Vagina (tissue), 2 donors: Measurements from ENCODE around the gene SCAMP4. TPM values are rescaled to one million over a fixed set of nuclear protein-coding genes. Genes with fewer than 3 reads are reported as not detected.

Source experiments
- DNase-seq, 2 donors: peaks; one replicate each; pipeline ENCODE4 v3.0.0-alpha.2; 2017; ENCODE audit errors: extremely low spot score in 2 of 2
- H3K27ac ChIP-seq: fragments of 200-600 bp; sonication (generic); one replicate; pipeline ENCODE4 v1.5.1; 2019
- H3K27me3 ChIP-seq: fragments of 200-600 bp; sonication (generic); one replicate; pipeline ENCODE4 v1.5.1; 2019
- H3K36me3 ChIP-seq, 2 donors: fragments of 200-600 bp; sonication (generic); one replicate each; pipeline ENCODE4 v1.5.1; 2017 to 2019
- H3K4me1 ChIP-seq: fragments of 200-600 bp; sonication (generic); one replicate; pipeline ENCODE4 v1.5.1; 2019
- H3K4me3 ChIP-seq, 2 donors: fragments of 200-600 bp; sonication (generic); 1 replicate in 1 of 2; 2 replicates in 1 of 2; pipeline ENCODE4 v1.5.1; 2016 to 2019
- H3K9me3 ChIP-seq: fragments of 200-600 bp; sonication (generic); one replicate; pipeline ENCODE4 v1.5.1; 2019
- POLR2A ChIP-seq, 2 donors: fragments of 450-650 bp; IDR thresholded peaks; one replicate each; pipeline ENCODE4 v1.6.1; 2017; ENCODE audit warnings: antibody characterized with exemption in 2 of 2, mild to moderate bottlenecking in 2 of 2, moderate library complexity in 2 of 2
- POLR2AphosphoS5 ChIP-seq, 2 donors: sonication (generic); formaldehyde crosslinking; IDR thresholded peaks; one replicate each; pipeline ENCODE4 v1.9.0; 2017; ENCODE audit warnings: antibody characterized with exemption in 2 of 2, mild to moderate bottlenecking in 2 of 2, low read depth in 1 of 2; ENCODE audit not compliant: insufficient read depth in 1 of 2
- intact Hi-C: fragments of 100-400 bp; cut with DNase I; formaldehyde crosslinking; loops from one replicate; pipeline ENCODE4 v1.15.1; 2023
- total RNA-seq: library from RNA; depleted of rRNA; stranded (reverse); fragments of >200 nt; gene quantifications from one replicate; pipeline ENCODE4 v1.2.3, GENCODE V29; 2016
- TF ChIP-seq, protein P1 (sequence below), 3 experiments: fragments of 450-650 bp in 2 of 3; fragments of 200-600 bp in 1 of 3; sonication (generic) in 1 of 3; IDR thresholded peaks; one replicate each; pipeline ENCODE4 v1.5.1; 2017 to 2019; ENCODE audit warnings: antibody characterized with exemption in 3 of 3, mild to moderate bottlenecking in 2 of 3, moderate library complexity in 2 of 3

SCAMP4 gene
- total RNA-seq, 1 donor from 2014 or later = 51.3 TPM

DNA sequence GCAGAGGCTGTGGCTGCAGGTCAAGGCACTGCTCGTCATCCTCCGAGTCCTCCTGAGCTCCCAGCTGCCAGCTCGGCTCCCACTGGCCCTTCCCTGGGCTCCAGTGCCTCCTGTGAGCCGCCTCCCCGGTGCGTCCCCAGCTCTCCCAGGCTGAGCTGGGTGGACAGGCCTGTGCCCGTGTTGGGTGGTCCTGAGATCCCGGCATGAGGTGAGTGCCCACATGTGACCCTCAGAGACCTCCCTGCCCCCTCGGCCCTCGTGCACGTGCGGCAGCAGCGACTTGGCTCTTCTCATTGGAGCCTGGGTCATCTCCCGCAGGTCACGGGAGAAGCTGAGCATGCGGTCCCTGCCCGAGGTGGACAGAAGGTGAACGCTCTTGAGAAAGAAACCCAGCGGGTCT, 15.4 kb downstream of the SCAMP4 start:
- intact Hi-C loops = no loop called here
- no peak for DNase-seq
- no peaks in the 10 kb centered on the region for H3K4me1 ChIP-seq
- peaks cover 0 to 34% of the 10 kb centered on the region in 2 donors for H3K36me3 ChIP-seq
- no peaks in the 10 kb centered on the region for H3K9me3 ChIP-seq
- TF ChIP-seq POLR2AphosphoS5 (IDR thresholded peaks at IDR 0.05; ENCODE audit: insufficient read depth in 1 of 2, low read depth in 1 of 2) = no peak
- TF ChIP-seq, protein P1, sequence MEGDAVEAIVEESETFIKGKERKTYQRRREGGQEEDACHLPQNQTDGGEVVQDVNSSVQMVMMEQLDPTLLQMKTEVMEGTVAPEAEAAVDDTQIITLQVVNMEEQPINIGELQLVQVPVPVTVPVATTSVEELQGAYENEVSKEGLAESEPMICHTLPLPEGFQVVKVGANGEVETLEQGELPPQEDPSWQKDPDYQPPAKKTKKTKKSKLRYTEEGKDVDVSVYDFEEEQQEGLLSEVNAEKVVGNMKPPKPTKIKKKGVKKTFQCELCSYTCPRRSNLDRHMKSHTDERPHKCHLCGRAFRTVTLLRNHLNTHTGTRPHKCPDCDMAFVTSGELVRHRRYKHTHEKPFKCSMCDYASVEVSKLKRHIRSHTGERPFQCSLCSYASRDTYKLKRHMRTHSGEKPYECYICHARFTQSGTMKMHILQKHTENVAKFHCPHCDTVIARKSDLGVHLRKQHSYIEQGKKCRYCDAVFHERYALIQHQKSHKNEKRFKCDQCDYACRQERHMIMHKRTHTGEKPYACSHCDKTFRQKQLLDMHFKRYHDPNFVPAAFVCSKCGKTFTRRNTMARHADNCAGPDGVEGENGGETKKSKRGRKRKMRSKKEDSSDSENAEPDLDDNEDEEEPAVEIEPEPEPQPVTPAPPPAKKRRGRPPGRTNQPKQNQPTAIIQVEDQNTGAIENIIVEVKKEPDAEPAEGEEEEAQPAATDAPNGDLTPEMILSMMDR (IDR thresholded peaks at IDR 0.05) = no peak
- no peak for TF ChIP-seq POLR2A (IDR thresholded peaks at IDR 0.05)
- no peak overlapping the region for H3K4me3 ChIP-seq
- no peaks in the 10 kb centered on the region for H3K27me3 ChIP-seq
- no peak overlapping the region for H3K27ac ChIP-seq

DNA sequence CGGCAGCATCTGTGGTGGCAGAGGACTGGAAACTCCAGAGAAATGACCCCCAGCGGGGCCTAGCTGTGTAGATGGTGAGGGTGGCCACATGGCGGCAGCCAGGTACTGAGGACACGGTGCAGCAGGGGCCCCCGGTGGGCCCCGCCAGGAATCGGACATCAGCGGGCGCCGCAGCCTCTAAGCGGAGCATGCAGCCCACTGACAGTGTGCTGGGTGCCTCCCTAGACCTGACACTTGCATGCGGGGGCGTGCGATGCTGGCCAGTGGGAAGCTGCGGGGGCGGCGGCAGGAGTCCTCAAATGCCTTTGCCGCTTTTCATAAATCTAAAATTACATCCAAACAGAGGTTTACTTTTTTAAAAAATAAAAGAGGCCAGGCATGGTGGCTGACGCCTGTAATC, 16.1 kb downstream of the SCAMP4 start:
- TF ChIP-seq POLR2AphosphoS5 (IDR thresholded peaks at IDR 0.05; ENCODE audit: insufficient read depth in 1 of 2, low read depth in 1 of 2) (no peak), POLR2A (IDR thresholded peaks at IDR 0.05) (no peak)
- TF ChIP-seq, protein P1 (IDR thresholded peaks at IDR 0.05) = no peak
- no peaks in the 10 kb centered on the region for H3K27me3 ChIP-seq
- H3K4me1 ChIP-seq = no peaks in the 10 kb centered on the region
- DNase-seq = no peak
- no peak overlapping the region for H3K4me3 ChIP-seq
- H3K9me3 ChIP-seq = no peaks in the 10 kb centered on the region
- no peak overlapping the region for H3K27ac ChIP-seq
- H3K36me3 ChIP-seq = peaks cover 0 to 34% of the 10 kb centered on the region in 2 donors
- intact Hi-C loops = no loop called here

DNA sequence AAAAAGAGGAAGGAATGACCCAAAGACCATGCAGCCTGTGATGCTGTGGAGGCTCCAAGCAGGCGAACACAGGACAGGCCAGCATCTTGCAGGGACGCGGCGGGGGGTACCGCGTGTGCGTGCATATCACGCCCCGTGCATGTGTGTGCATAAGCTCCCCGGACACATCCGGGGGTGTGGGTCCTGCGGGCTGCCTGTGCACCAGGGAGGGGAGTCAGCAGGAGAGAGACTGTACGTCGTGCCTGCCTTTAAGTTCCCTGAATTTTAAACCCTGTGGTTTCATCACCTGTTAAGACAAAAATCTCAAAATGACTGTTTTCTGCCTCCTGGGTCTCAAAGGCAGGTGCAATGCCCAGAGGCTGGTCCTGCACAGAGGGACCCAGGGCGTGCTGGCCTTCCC, 16.6 kb downstream of the SCAMP4 start:
- intact Hi-C loops = no loop called here
- H3K9me3 ChIP-seq = no peaks in the 10 kb centered on the region
- H3K27ac ChIP-seq = no peak overlapping the region
- H3K4me1 ChIP-seq = no peaks in the 10 kb centered on the region
- no peak overlapping the region for H3K4me3 ChIP-seq
- no peaks in the 10 kb centered on the region for H3K27me3 ChIP-seq
- DNase-seq = no peak
- H3K36me3 ChIP-seq = peaks cover 0 to 34% of the 10 kb centered on the region in 2 donors
- no peak for TF ChIP-seq POLR2A (IDR thresholded peaks at IDR 0.05)
- TF ChIP-seq, protein P1 (IDR thresholded peaks at IDR 0.05) = no peak

DNA sequence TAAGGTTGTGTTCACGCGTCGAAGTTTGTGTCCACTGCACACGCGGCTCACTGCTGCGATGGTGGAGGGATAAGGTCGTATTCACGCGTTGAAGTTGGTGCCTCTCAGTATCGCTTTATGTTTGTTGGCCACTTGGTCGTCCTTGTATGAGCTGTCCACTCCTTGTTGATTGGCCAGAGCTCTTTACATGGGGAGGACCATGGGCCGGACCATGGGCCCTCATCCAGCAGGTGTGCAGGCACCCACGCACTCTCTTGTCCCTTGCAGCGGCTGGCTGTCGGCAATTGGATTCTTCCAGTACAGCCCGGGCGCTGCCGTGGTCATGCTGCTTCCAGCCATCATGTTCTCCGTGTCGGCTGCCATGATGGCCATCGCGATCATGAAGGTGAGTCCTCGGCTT, 17.6 kb downstream of the SCAMP4 start:
- H3K36me3 ChIP-seq = peaks cover 0 to 33% of the 10 kb centered on the region in 2 donors
- DNase-seq = no peak
- intact Hi-C loops = no loop called here
- no peaks in the 10 kb centered on the region for H3K9me3 ChIP-seq
- no peak overlapping the region for H3K4me3 ChIP-seq
- no peaks in the 10 kb centered on the region for H3K27me3 ChIP-seq
- no peak overlapping the region for H3K27ac ChIP-seq
- no peaks in the 10 kb centered on the region for H3K4me1 ChIP-seq
- TF ChIP-seq, protein P1 (IDR thresholded peaks at IDR 0.05) = no peak
- TF ChIP-seq POLR2A (IDR thresholded peaks at IDR 0.05) (no peak), POLR2AphosphoS5 (IDR thresholded peaks at IDR 0.05; ENCODE audit: insufficient read depth in 1 of 2, low read depth in 1 of 2) (no peak)

DNA sequence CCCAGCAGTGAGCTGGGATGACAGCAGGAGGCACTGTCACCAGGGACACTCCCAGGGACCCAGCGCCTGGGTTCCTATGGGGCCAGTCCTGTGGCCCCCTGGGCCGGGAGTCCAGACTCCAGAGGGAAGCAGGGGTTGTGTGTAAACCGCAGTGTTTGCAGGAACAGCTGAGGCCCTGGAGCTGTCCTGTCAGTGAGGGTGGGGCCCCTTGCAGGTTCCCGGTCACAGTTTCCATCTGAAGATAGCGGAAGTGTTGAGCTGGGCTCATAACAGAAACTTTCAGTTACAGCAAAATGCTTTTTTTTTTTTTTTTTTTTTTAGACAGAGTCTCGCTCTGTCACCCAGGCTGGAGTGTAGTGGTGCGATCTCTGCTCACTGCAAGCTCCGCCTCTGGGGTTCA, 18.1 kb downstream of the SCAMP4 start:
- Histone ChIP-seq H3K27me3 (no peaks in the 10 kb centered on the region), H3K27ac (no peak overlapping the region), H3K4me1 (no peaks in the 10 kb centered on the region), H3K36me3 (peaks cover 0 to 28% of the 10 kb centered on the region in 2 donors), H3K4me3 (no peak overlapping the region), H3K9me3 (no peaks in the 10 kb centered on the region)
- no peak for DNase-seq
- TF ChIP-seq, protein P1 (IDR thresholded peaks at IDR 0.05) = no peak
- TF ChIP-seq POLR2AphosphoS5 (IDR thresholded peaks at IDR 0.05; ENCODE audit: insufficient read depth in 1 of 2, low read depth in 1 of 2) = no peak
- no peak for TF ChIP-seq POLR2A (IDR thresholded peaks at IDR 0.05)
- intact Hi-C loops = no loop called here
